Skeletal muscle satellite cell (primary cell): ENCODE results near the gene PLEKHJ1.

ENCODE experiments used
- H3K27me3 ChIP-seq: 2 replicates; pipeline ENCODE4 v1.7.0; 2013; ENCODE audit warnings: low read length; ENCODE audit not compliant: control insufficient read depth, insufficient read depth
- H3K36me3 ChIP-seq: 2 replicates; pipeline ENCODE4 v1.7.0; 2013; ENCODE audit warnings: mild to moderate bottlenecking, control low read depth, low read length; ENCODE audit not compliant: insufficient read depth
- H3K4me1 ChIP-seq: 2 replicates; pipeline ENCODE4 v1.7.0; 2013; ENCODE audit warnings: low read length; ENCODE audit not compliant: control insufficient read depth, insufficient read depth
- H3K4me2 ChIP-seq: 2 replicates; pipeline ENCODE4 v1.7.0; 2013; ENCODE audit warnings: mild to moderate bottlenecking, low read length
- H3K4me3 ChIP-seq: 2 replicates; pipeline ENCODE4 v1.7.0; 2013; ENCODE audit warnings: low read length
- H3K9ac ChIP-seq: 2 replicates; pipeline ENCODE4 v1.7.0; 2013; ENCODE audit warnings: mild to moderate bottlenecking, low read depth, low read length, moderate library complexity
- H3K9me3 ChIP-seq: replicated peaks from 2 replicates; pipeline ENCODE4 v1.7.0; 2013; ENCODE audit warnings: mild to moderate bottlenecking, control low read depth, low read length

PLEKHJ1 gene

GRCh38 chr19:2221250-2221831 is 14.8 kb downstream of the PLEKHJ1 start:
- Histone ChIP-seq H3K9ac (no peak overlapping the region), H3K4me1 (peaks cover 3% of the 10 kb centered on the region), H3K36me3 (peaks cover 74% of the 10 kb centered on the region), H3K4me3 (no peak overlapping the region), H3K9me3 (no peaks in the 10 kb centered on the region), H3K27me3 (no peaks in the 10 kb centered on the region), H3K4me2 (no peak overlapping the region)

- Histone ChIP-seq H3K9me3 (no peaks in the 10 kb centered on the region), H3K36me3 (peaks cover 74% of the 10 kb centered on the region), H3K4me2 (no peak overlapping the region), H3K27me3 (no peaks in the 10 kb centered on the region), H3K4me1 (peaks cover 3% of the 10 kb centered on the region), H3K4me3 (no peak overlapping the region), H3K9ac (no peak overlapping the region)
Measured at GRCh38 chr19:2219726-2220125, 16.4 kb downstream of the PLEKHJ1 start.

DNA sequence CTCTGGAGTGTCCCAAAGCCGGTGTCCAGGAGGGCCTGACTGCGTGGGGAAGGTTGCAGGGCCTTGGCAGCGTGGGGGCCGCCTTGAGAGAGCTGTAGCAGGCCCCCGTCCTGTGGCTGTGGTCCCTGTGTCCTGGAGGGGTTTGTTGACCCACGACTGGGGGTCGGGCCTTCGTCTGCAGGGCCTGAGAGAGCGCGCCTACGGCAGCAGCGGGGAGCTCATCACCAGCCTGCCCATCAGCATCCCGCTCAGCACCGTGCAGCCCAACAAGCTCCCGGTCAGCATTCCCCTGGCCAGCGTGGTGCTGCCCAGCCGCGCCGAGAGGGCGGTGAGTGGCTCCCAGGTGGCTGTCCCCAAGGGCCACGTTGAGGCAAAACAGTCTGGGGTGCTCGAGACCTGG is 18.5 kb downstream of the PLEKHJ1 start:
- H3K4me1 ChIP-seq: peaks cover 16% of the 10 kb centered on the region
- H3K27me3 ChIP-seq: no peaks in the 10 kb centered on the region
- H3K36me3 ChIP-seq: peaks cover 86% of the 10 kb centered on the region
- H3K4me2 ChIP-seq: no peak overlapping the region
- H3K4me3 ChIP-seq: no peak overlapping the region
- no peaks in the 10 kb centered on the region for H3K9me3 ChIP-seq
- H3K9ac ChIP-seq: no peak overlapping the region

- Histone ChIP-seq H3K9me3 (no peaks in the 10 kb centered on the region), H3K27me3 (no peaks in the 10 kb centered on the region), H3K9ac (no peak overlapping the region), H3K4me3 (no peak overlapping the region), H3K4me1 (peaks cover 16% of the 10 kb centered on the region), H3K36me3 (peaks cover 84% of the 10 kb centered on the region), H3K4me2 (no peak overlapping the region)
Measured at GRCh38 chr19:2216361-2217225, 19.5 kb downstream of the PLEKHJ1 start.

DNA sequence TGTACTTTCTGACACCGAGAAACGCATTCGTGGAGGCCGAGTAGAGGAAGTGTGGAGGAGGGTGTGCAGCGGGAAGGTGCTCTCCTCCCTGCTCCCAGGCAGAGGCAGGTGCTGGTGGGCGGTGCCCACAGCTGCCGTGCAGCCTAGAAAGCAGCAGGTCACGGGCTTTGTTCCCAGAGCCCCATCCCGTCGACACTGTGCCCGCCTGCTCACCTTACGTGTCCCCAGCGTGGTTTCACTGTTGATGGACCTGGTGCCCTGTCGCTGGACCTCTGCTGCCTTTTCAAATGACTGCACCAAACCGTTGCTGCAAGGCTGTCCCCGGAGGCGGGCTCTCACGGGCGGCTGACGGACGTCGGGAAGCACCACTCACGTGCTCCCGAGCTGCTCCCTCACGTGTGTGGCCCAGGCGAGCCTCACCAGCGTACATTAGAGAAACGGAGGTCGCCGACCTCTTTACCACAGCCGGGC is 20.8 kb downstream of the PLEKHJ1 start:
- Histone ChIP-seq H3K4me2 (no peak overlapping the region), H3K9me3 (no peaks in the 10 kb centered on the region), H3K36me3 (peaks cover 86% of the 10 kb centered on the region), H3K9ac (no peak overlapping the region), H3K27me3 (no peaks in the 10 kb centered on the region), H3K4me1 (peaks cover 13% of the 10 kb centered on the region), H3K4me3 (no peak overlapping the region)

DNA sequence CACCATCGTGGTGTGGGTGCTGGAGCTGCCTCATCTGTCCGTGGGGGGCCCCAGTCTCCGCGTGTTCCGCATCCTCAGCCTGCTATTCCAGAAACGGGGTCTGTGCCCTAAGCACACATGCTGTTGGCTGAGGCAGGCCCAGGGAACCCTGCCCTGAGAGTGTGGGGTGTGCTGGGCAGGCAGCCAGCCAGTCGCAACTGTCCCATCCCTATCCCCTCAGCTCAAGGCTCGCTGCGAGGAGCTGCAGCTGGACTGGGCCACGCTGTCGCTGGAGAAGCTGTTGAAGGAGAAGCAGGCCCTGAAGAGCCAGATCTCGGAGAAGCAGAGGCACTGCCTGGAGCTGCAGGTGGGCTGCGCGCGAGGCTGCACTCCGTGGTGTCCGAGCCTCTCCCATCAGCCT is 21.9 kb downstream of the PLEKHJ1 start:
- peaks cover 87% of the 10 kb centered on the region for H3K36me3 ChIP-seq
- no peak overlapping the region for H3K4me2 ChIP-seq
- H3K27me3 ChIP-seq: no peaks in the 10 kb centered on the region
- no peak overlapping the region for H3K4me3 ChIP-seq
- no peaks in the 10 kb centered on the region for H3K9me3 ChIP-seq
- H3K9ac ChIP-seq: no peak overlapping the region
- H3K4me1 ChIP-seq: peaks cover 13% of the 10 kb centered on the region

DNA sequence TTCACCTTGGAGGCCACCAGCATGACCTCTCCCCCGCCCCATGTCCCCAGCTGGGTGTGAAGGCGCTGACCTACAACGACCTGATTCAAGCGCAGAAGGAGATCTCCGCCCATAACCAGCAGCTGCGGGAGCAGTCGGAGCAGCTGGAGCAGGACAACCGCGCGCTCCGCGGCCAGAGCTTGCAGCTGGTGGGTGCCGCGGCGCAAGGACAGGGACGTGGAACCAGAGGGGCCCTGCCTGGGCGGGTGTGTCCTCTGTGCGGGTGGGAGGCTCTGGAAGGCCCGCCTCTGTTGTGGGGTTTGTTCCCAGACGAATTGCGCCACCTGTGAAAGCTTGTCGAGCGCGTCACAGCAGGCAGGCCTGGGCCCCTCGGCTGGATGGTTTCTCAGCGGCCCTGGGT is 22.3 kb downstream of the PLEKHJ1 start:
- Histone ChIP-seq H3K27me3 (no peaks in the 10 kb centered on the region), H3K4me3 (no peak overlapping the region), H3K4me2 (no peak overlapping the region), H3K4me1 (peaks cover 16% of the 10 kb centered on the region), H3K36me3 (peaks cover 91% of the 10 kb centered on the region), H3K9me3 (no peaks in the 10 kb centered on the region), H3K9ac (no peak overlapping the region)

DNA sequence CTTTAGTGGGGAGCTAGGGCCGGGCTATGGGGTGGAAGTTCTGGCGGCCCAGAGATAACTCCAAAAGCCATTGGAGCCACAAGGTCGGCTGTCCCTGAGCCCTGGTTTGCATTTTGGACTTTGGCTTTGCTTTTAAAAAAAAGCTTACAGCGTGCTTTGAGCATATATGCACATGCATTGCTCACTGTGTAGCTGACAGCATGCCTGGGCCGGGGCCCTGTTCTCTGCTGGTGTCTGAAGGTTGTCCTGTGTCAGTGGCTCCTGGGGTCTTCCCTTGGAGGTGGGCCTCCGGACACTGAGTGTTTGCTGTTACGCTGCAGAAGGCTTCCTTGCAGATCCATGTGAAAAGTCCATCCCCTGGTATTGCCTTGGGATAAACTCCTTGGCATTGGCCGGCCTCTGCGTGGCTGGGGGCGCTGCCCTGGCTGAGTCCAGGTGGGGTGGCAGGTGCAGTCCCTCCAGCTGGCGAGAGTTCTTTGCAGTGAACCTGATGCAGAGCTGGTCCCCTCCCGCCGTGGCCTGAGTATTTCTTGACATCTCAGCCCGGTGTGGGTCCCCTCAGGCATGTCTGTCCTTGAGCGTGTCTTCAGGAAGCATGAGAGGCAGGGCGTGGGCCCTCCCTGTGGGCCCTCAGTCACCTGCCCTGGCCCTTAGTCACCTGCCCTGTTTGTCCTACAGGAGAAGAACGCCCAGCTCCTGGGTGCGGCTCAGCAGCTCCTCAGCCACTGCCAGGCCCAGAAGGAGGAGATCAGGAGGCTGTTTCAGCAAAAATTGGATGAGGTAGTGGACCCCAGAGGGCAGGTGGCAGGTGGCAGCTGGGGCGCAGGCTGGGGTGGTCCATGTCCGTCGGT is 23.0 kb downstream of the PLEKHJ1 start:
- Histone ChIP-seq H3K27me3 (no peaks in the 10 kb centered on the region), H3K4me3 (no peak overlapping the region), H3K4me2 (no peak overlapping the region), H3K9ac (no peak overlapping the region), H3K9me3 (no peaks in the 10 kb centered on the region), H3K4me1 (peaks cover 24% of the 10 kb centered on the region), H3K36me3 (peaks cover 92% of the 10 kb centered on the region)

- H3K9ac ChIP-seq: no peak overlapping the region
- H3K4me2 ChIP-seq: no peak overlapping the region
- H3K4me1 ChIP-seq: peaks cover 33% of the 10 kb centered on the region
- H3K27me3 ChIP-seq: no peaks in the 10 kb centered on the region
- H3K9me3 ChIP-seq: no peaks in the 10 kb centered on the region
- H3K36me3 ChIP-seq: peaks cover 91% of the 10 kb centered on the region
- no peak overlapping the region for H3K4me3 ChIP-seq
Measured at GRCh38 chr19:2210987-2211740, 25.0 kb downstream of the PLEKHJ1 start.

GRCh38 chr19:2210206-2210605 is 25.9 kb downstream of the PLEKHJ1 start:
- H3K9me3 ChIP-seq: no peaks in the 10 kb centered on the region
- no peaks in the 10 kb centered on the region for H3K27me3 ChIP-seq
- peaks cover 81% of the 10 kb centered on the region for H3K36me3 ChIP-seq
- no peak overlapping the region for H3K4me3 ChIP-seq
- peaks cover 33% of the 10 kb centered on the region for H3K4me1 ChIP-seq
- H3K9ac ChIP-seq: no peak overlapping the region
- H3K4me2 ChIP-seq: no peak overlapping the region

DNA sequence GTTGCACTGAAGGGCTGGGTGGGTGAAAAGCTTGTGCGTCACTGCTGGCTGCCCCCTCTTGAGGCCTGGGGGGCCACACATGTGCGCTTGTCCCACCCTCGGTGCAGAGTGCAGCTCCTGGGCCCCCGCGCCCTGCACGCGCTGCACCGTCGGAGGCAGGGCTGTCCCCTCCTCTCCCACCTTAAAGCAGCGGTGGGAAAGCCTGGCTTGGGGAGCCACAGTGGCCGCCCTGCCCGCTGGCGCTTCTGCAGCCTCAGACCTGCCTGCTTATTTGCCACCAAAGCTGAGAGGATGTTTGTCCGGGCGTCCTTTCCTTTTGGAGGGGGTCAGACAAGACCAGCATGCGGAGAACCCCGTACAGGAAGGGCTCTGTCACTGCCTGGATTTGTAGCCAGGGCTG is 26.7 kb downstream of the PLEKHJ1 start:
- Histone ChIP-seq H3K36me3 (peaks cover 76% of the 10 kb centered on the region), H3K4me1 (peaks cover 33% of the 10 kb centered on the region), H3K27me3 (no peaks in the 10 kb centered on the region), H3K9ac (no peak overlapping the region), H3K4me2 (no peak overlapping the region), H3K4me3 (no peak overlapping the region), H3K9me3 (no peaks in the 10 kb centered on the region)
